Right lobe of liver (tissue), 4 donors: Measurements from ENCODE around the gene TRABD2B.

Experiments used
- POLR2A ChIP-seq: fragments of 450-650 bp; IDR thresholded peaks from one replicate; pipeline ENCODE4 v1.6.1; 2017; ENCODE audit warnings: antibody characterized with exemption, mild to moderate bottlenecking
- TF ChIP-seq, protein P1 (sequence below), 4 donors: fragments of 200-600 bp in 3 of 4; fragments of 450-650 bp in 1 of 4; IDR thresholded peaks; one replicate each; pipeline versions ENCODE4 v1.5.1 to v1.8.0; 2016 to 2022; ENCODE audit warnings: antibody characterized with exemption in 4 of 4, mild to moderate bottlenecking in 2 of 4
- donor health status: DM: no; HTN: no; CAD: no.
- donor health status: DM: no; HTN: no; CAD: no.
- donor health status: DM: no; HTN: yes; CAD: no.

DNA sequence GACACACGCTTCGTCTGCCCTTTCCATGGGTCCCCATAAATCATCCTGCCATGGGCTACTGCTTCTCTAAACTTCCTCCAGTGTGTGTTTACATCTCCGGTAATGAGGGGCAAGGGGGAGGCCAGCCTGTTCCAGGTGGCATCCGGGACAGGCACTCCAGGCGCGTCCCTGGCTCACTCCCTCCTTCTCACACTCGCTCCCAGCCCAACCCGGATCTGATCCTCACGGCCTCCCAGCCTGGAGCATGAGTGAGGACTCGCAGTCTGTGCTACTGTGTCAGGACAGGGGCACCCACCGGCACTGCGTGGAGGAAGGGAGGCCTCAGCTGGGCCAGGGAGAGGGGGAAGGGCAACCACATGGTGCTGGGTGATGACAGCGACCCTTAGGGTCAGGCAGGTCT is 225.4 kb downstream of the TRABD2B start:
- TF ChIP-seq, protein P1, sequence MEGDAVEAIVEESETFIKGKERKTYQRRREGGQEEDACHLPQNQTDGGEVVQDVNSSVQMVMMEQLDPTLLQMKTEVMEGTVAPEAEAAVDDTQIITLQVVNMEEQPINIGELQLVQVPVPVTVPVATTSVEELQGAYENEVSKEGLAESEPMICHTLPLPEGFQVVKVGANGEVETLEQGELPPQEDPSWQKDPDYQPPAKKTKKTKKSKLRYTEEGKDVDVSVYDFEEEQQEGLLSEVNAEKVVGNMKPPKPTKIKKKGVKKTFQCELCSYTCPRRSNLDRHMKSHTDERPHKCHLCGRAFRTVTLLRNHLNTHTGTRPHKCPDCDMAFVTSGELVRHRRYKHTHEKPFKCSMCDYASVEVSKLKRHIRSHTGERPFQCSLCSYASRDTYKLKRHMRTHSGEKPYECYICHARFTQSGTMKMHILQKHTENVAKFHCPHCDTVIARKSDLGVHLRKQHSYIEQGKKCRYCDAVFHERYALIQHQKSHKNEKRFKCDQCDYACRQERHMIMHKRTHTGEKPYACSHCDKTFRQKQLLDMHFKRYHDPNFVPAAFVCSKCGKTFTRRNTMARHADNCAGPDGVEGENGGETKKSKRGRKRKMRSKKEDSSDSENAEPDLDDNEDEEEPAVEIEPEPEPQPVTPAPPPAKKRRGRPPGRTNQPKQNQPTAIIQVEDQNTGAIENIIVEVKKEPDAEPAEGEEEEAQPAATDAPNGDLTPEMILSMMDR (IDR thresholded peaks at IDR 0.05), result no peak
- no peak for TF ChIP-seq POLR2A
